IMR-90 (cell line): ENCODE data around the gene AHSG. TPM values are rescaled to one million over a fixed set of nuclear protein-coding genes. Genes with fewer than 3 reads are reported as not detected.

Source experiments
- ATAC-seq: fragments of 200-7000 bp; cut with Tn5 transposase; 2 replicates; pipeline ENCODE4 v1.9.1; 2020; ENCODE audit warnings: low read depth, mild to moderate bottlenecking, moderate library complexity
- BruUV-seq: library from RNA; stranded (reverse); fragments of 400-500 nt; replicated peaks from 2 replicates; lab custom pipeline; 2021; lab: Mats Ljungman, UMichigan
- CTCF ChIA-PET: fragments of 300-600 bp; formaldehyde crosslinking; extraction: SDS; loops from one replicate; lab custom pipeline; 2021; ENCODE audit warnings: antibody characterized with exemption; lab: Yijun Ruan, JAX
- POLR2A ChIA-PET: fragments of 300-600 bp; sonication (Branson Sonifier 250); formaldehyde crosslinking; loops from one replicate; lab custom pipeline; 2022; ENCODE audit warnings: antibody characterized with exemption; ENCODE audit not compliant: unreplicated experiment; lab: Charles Lee
- DNase-seq: peaks from one replicate; pipeline ENCODE4 v3.0.0; 2013
- H2AFZ ChIP-seq: replicated peaks from 2 replicates; pipeline ENCODE3; 2013; ENCODE audit warnings: low read length, mild to moderate bottlenecking; ENCODE audit not compliant: poor library complexity
- H2AK5ac ChIP-seq: 2 replicates; pipeline ENCODE4 v1.6.1; 2013; ENCODE audit warnings: low read depth, low read length, inconsistent platforms
- H2AK9ac ChIP-seq: replicated peaks from 2 replicates; pipeline ENCODE3; 2013; ENCODE audit warnings: mild to moderate bottlenecking, low read depth, low read length, moderate library complexity; ENCODE audit not compliant: poor library complexity
- H2BK120ac ChIP-seq: 2 replicates; pipeline ENCODE4 v1.6.1; 2013; ENCODE audit warnings: low read depth, low read length, inconsistent platforms
- H2BK15ac ChIP-seq: 3 replicates; pipeline ENCODE4 v1.6.1; 2013; ENCODE audit warnings: low read depth, low read length, inconsistent platforms
- H2BK20ac ChIP-seq: 2 replicates; pipeline ENCODE4 v1.6.1; 2013; ENCODE audit warnings: low read depth, mild to moderate bottlenecking, inconsistent platforms, low read length, moderate library complexity
- H2BK5ac ChIP-seq: 2 replicates; pipeline ENCODE4 v1.6.1; 2013; ENCODE audit warnings: mild to moderate bottlenecking, low read depth, low read length, inconsistent platforms; ENCODE audit not compliant: poor library complexity, severe bottlenecking
- H3K14ac ChIP-seq: replicated peaks from 2 replicates; pipeline ENCODE4 v1.6.1; 2013; ENCODE audit warnings: low read depth, low read length, inconsistent platforms
- H3K18ac ChIP-seq: 2 replicates; pipeline ENCODE4 v1.6.1; 2013; ENCODE audit warnings: low read depth, low read length, control low read depth
- H3K23ac ChIP-seq: 2 replicates; pipeline ENCODE4 v1.6.1; 2013; ENCODE audit warnings: low read depth, low read length, inconsistent platforms
- H3K27ac ChIP-seq: 2 replicates; pipeline ENCODE4 v1.5.1; 2013; ENCODE audit warnings: mild to moderate bottlenecking, control low read depth, low read length; ENCODE audit not compliant: insufficient read depth
- H3K27me3 ChIP-seq: 2 replicates; pipeline ENCODE4 v1.6.1; 2013; ENCODE audit warnings: low read length; ENCODE audit not compliant: control insufficient read depth, insufficient read depth
- H3K36me3 ChIP-seq: 2 replicates; pipeline ENCODE4 v1.6.1; 2013; ENCODE audit warnings: low read length, mixed read lengths; ENCODE audit not compliant: control insufficient read depth, insufficient read depth
- H3K4ac ChIP-seq: 2 replicates; pipeline ENCODE4 v1.6.1; 2013; ENCODE audit warnings: low read depth, low read length, inconsistent platforms
- H3K4me1 ChIP-seq: 2 replicates; pipeline ENCODE4 v1.6.1; 2013; ENCODE audit warnings: low read length, mixed read lengths; ENCODE audit not compliant: control insufficient read depth, insufficient read depth
- H3K4me2 ChIP-seq: 2 replicates; pipeline ENCODE4 v1.6.1; 2013; ENCODE audit warnings: low read depth, mild to moderate bottlenecking, control low read depth, low read length, moderate library complexity
- H3K4me3 ChIP-seq: 2 replicates; pipeline ENCODE4 v1.5.1; 2013; ENCODE audit warnings: low read depth, mild to moderate bottlenecking, control low read depth, low read length, moderate library complexity; ENCODE audit not compliant: insufficient read depth
- H3K56ac ChIP-seq: 2 replicates; pipeline ENCODE4 v1.6.1; 2013; ENCODE audit warnings: low read length, inconsistent platforms; ENCODE audit not compliant: insufficient read depth; ENCODE audit errors: extremely low read depth
- H3K79me1 ChIP-seq, 2 experiments: 2 replicates each; pipeline ENCODE4 v1.6.1; 2013; ENCODE audit warnings: low read length in 2 of 2, inconsistent platforms in 1 of 2, low read depth in 1 of 2
- H3K9ac ChIP-seq: 2 replicates; pipeline ENCODE4 v1.6.1; 2013; ENCODE audit warnings: low read depth, low read length, control low read depth
- H3K9me1 ChIP-seq: 2 replicates; pipeline ENCODE4 v1.6.1; 2013; ENCODE audit warnings: low read length, inconsistent platforms; ENCODE audit not compliant: insufficient read depth
- H3K9me3 ChIP-seq: 2 replicates; pipeline ENCODE4 v1.6.1; 2013; ENCODE audit warnings: low read length; ENCODE audit not compliant: control insufficient read depth, insufficient read depth
- H4K20me1 ChIP-seq: 2 replicates; pipeline ENCODE4 v1.6.1; 2013; ENCODE audit warnings: low read length, inconsistent platforms; ENCODE audit not compliant: insufficient read depth
- H4K5ac ChIP-seq: 2 replicates; pipeline ENCODE4 v1.6.1; 2013; ENCODE audit warnings: mild to moderate bottlenecking, low read depth, low read length, control low read depth
- H4K8ac ChIP-seq, 2 experiments: 2 replicates each; pipeline ENCODE4 v1.6.1; 2013; ENCODE audit warnings: low read depth in 2 of 2, low read length in 2 of 2, control low read depth in 1 of 2, inconsistent platforms in 1 of 2
- H4K91ac ChIP-seq: 2 replicates; pipeline ENCODE4 v1.6.1; 2013; ENCODE audit warnings: low read depth, low read length, inconsistent platforms; ENCODE audit not compliant: insufficient read depth
- CEBPB ChIP-seq: IDR thresholded peaks from 2 replicates; pipeline ENCODE4 v1.6.1; 2012; ENCODE audit warnings: low read depth, low read length, improper control_type of control experiment
- FOS ChIP-seq: fragments of 150-350 bp; IDR thresholded peaks from 2 replicates; pipeline ENCODE4 v1.6.1; 2016; ENCODE audit warnings: low read depth, low read length
- MAFK ChIP-seq: IDR thresholded peaks from 2 replicates; pipeline ENCODE4 v1.6.1; 2012; ENCODE audit warnings: low read depth, low read length, improper control_type of control experiment
- NFE2L2 ChIP-seq: fragments of 150-350 bp; IDR thresholded peaks from 2 replicates; pipeline ENCODE4 v1.6.1; 2016; ENCODE audit warnings: low read depth, mild to moderate bottlenecking, low read length
- POLR2A ChIP-seq: IDR thresholded peaks from 2 replicates; pipeline ENCODE4 v1.6.1; 2012; ENCODE audit warnings: mild to moderate bottlenecking, low read depth, low read length
- RFX5 ChIP-seq: IDR thresholded peaks from 2 replicates; pipeline ENCODE4 v1.8.0; 2012; ENCODE audit warnings: low read depth, mild to moderate bottlenecking, low read length, moderate library complexity
- SMC3 ChIP-seq: fragments of 150-350 bp; IDR thresholded peaks from 2 replicates; pipeline ENCODE4 v1.6.1; 2016; ENCODE audit warnings: low read depth, mild to moderate bottlenecking, antibody characterized with exemption, low read length, moderate library complexity
- WGBS, 2 experiments: methylation state at CpG; one replicate each; pipeline versions ENCODE4 v1.1.5 to v1.1.7; 2013; ENCODE audit warnings: missing lambda C conversion rate in 2 of 2; ENCODE audit not compliant: insufficient read length in 1 of 2; ENCODE audit errors: extremely low coverage in 2 of 2; 5-methylcytosine and 5-hydroxymethylcytosine counted together
- dilution Hi-C: fragments of 300-500 bp; cut with HindIII; formaldehyde crosslinking; loops from one replicate; pipeline ENCODE4 v1.14.3; 2018; ENCODE audit warnings: low sequenced_read_pairs; ENCODE audit not compliant: unreplicated experiment
- in situ Hi-C: fragments of 300-500 bp; cut with MboI; formaldehyde crosslinking; loops from 3 replicates; pipeline ENCODE4 v1.14.3; 2019; ENCODE audit warnings: low sequenced_read_pairs, inconsistent platforms, mixed read lengths
- intact Hi-C: fragments of 100-400 bp; cut with micrococcal nuclease; formaldehyde crosslinking; loops from 2 replicates; pipeline ENCODE4 v1.10.0; 2022
- polyA plus RNA-seq, 3 experiments: library from polyadenylated mRNA; depleted of rRNA; stranded (reverse); fragments of >200 nt; gene quantifications; 2 replicates each; pipeline ENCODE4 v1.2.3, GENCODE V29; 2012; ENCODE audit warnings: low replicate concordance in 1 of 3
- total RNA-seq: library from RNA; depleted of rRNA; stranded (reverse); fragments of >200 nt; gene quantifications from 2 replicates; pipeline ENCODE4 v1.2.3, GENCODE V29; 2012

The AHSG gene
- total and polyA plus RNA-seq, 2 of the 4 experiments (the other 2 are of a cell fraction), result not detected

- no peaks in the 10 kb centered on the region for H3K79me1 ChIP-seq
- TF ChIP-seq POLR2A (no peak), FOS (no peak), SMC3 (no peak), RFX5 (no peak), CEBPB (0 out of 2 replicates have a peak, but pooled peaks have one; percentile 28), NFE2L2 (peak; percentile 61), MAFK (no peak)
- no peak overlapping the region for H3K4ac ChIP-seq
- no peak overlapping the region for H2AK9ac ChIP-seq
- no peak for ATAC-seq
- no peak overlapping the region for H4K5ac ChIP-seq
- no peak overlapping the region for H3K4me2 ChIP-seq
- in situ Hi-C loops, result no loop called here
- no peak overlapping the region for H3K23ac ChIP-seq
- H3K18ac ChIP-seq, result no peak overlapping the region
- H2BK5ac ChIP-seq, result no peak overlapping the region
- no peak overlapping the region for H3K56ac ChIP-seq
- H3K9me1 ChIP-seq, result no peaks in the 10 kb centered on the region
- H2BK15ac ChIP-seq, result no peak overlapping the region
- no peak for DNase-seq
- peaks cover 16% of the 10 kb centered on the region for H3K27me3 ChIP-seq
- no peak overlapping the region for H4K91ac ChIP-seq
- H2BK120ac ChIP-seq, result no peak overlapping the region
- ChIA-PET POLR2A (no interaction called here), CTCF (interaction anchor here (0.6 kb wide), 1 partner anchor 29 kb away, joined by 4 read pairs; no protein-coding TSS in a partner anchor)
- no peak overlapping the region for H3K14ac ChIP-seq
- intact Hi-C loops, result no loop called here
- no CpG with 5 or more reads among the region's 2 CpGs for WGBS, 2 experiments
- H3K27ac ChIP-seq, result no peak overlapping the region
- dilution Hi-C loops, result no loop called here
- no peaks in the 10 kb centered on the region for H3K9me3 ChIP-seq
- H3K4me3 ChIP-seq, result no peak overlapping the region
- no peak overlapping the region for H3K9ac ChIP-seq
- no peaks in the 10 kb centered on the region for H3K4me1 ChIP-seq
- no peaks in the 10 kb centered on the region for H3K36me3 ChIP-seq
- H4K20me1 ChIP-seq, result no peaks in the 10 kb centered on the region
- H2BK20ac ChIP-seq, result no peak overlapping the region
- no peak overlapping the region for H2AFZ ChIP-seq
- BruUV-seq, result no TSS peak
- H2AK5ac ChIP-seq, result no peak overlapping the region
- H4K8ac ChIP-seq, result no peak overlapping the region
Measured at GRCh38 chr3:186669378-186670084, 56.7 kb downstream of the AHSG start.
